Osteocyte (in vitro differentiated cells): ENCODE data around the gene RAB24. TPM values are rescaled to one million over a fixed set of nuclear protein-coding genes. Genes with fewer than 3 reads are reported as not detected.

Experiments used
- DNase-seq: peaks from one replicate; pipeline ENCODE4 v3.0.0; 2021; ENCODE audit warnings: mixed read lengths; ENCODE audit not compliant: unreplicated experiment; ENCODE audit errors: extremely low spot score
- H3K27ac Mint-ChIP-seq: one replicate; pipeline ENCODE4 v1.8.0; 2021; ENCODE audit warnings: mild to moderate bottlenecking, mixed read lengths; ENCODE audit not compliant: unreplicated experiment
- H3K27me3 Mint-ChIP-seq: one replicate; pipeline ENCODE4 v1.8.0; 2021; ENCODE audit warnings: mixed read lengths; ENCODE audit not compliant: unreplicated experiment
- H3K36me3 Mint-ChIP-seq: one replicate; pipeline ENCODE4 v1.8.0; 2021; ENCODE audit warnings: mixed read lengths; ENCODE audit not compliant: unreplicated experiment
- H3K4me1 Mint-ChIP-seq: one replicate; pipeline ENCODE4 v1.8.0; 2021; ENCODE audit warnings: mixed read lengths; ENCODE audit not compliant: unreplicated experiment
- H3K4me3 Mint-ChIP-seq: one replicate; pipeline ENCODE4 v1.8.0; 2021; ENCODE audit warnings: mild to moderate bottlenecking, moderate library complexity, mixed read lengths; ENCODE audit not compliant: unreplicated experiment
- H3K9me3 Mint-ChIP-seq: one replicate; pipeline ENCODE4 v1.8.0; 2021; ENCODE audit warnings: mixed read lengths; ENCODE audit not compliant: unreplicated experiment
- CTCF ChIP-seq: fragments of 200-600 bp; sonication (generic); IDR thresholded peaks from 2 replicates; pipeline ENCODE4 v1.5.0; 2021; ENCODE audit warnings: antibody characterized with exemption, mild to moderate bottlenecking, moderate library complexity
- total RNA-seq: library from RNA; stranded (reverse); gene quantifications from 2 replicates; pipeline ENCODE4 v1.2.1, GENCODE V29; 2021

The RAB24 gene
- total RNA-seq, 1 donor from 2014 or later: 49.5 TPM

- Mint-ChIP-seq H3K9me3 (no peaks in the 10 kb centered on the region), H3K4me3 (no peak overlapping the region), H3K27me3 (no peaks in the 10 kb centered on the region), H3K4me1 (peaks cover 18% of the 10 kb centered on the region), H3K36me3 (peaks cover 28% of the 10 kb centered on the region), H3K27ac (peak overlapping the region; percentile 83)
- no peak for TF ChIP-seq CTCF
- DNase-seq: no peak
Observed at GRCh38 chr5:177328545-177329231, 25.2 kb upstream of the RAB24 start.

- TF ChIP-seq CTCF: peak; percentile 7
- Mint-ChIP-seq H3K4me3 (no peak overlapping the region), H3K9me3 (no peaks in the 10 kb centered on the region), H3K27me3 (no peaks in the 10 kb centered on the region), H3K4me1 (peaks cover 18% of the 10 kb centered on the region), H3K36me3 (peaks cover 20% of the 10 kb centered on the region), H3K27ac (peak overlapping the region; percentile 83)
- no peak for DNase-seq
Observed at GRCh38 chr5:177327539-177328522, 24.3 kb upstream of the RAB24 start.

- H3K4me1 Mint-ChIP-seq: peaks cover 18% of the 10 kb centered on the region
- no peak overlapping the region for H3K4me3 Mint-ChIP-seq
- no peak for DNase-seq
- no peaks in the 10 kb centered on the region for H3K9me3 Mint-ChIP-seq
- H3K36me3 Mint-ChIP-seq: peaks cover 16% of the 10 kb centered on the region
- H3K27me3 Mint-ChIP-seq: no peaks in the 10 kb centered on the region
- H3K27ac Mint-ChIP-seq: no peak overlapping the region
- TF ChIP-seq CTCF: no peak
Observed at GRCh38 chr5:177325868-177326381, 22.4 kb upstream of the RAB24 start.

- Mint-ChIP-seq H3K4me1 (peaks cover 8% of the 10 kb centered on the region), H3K9me3 (no peaks in the 10 kb centered on the region), H3K27ac (no peak overlapping the region), H3K27me3 (no peaks in the 10 kb centered on the region), H3K36me3 (peaks cover 13% of the 10 kb centered on the region), H3K4me3 (no peak overlapping the region)
- TF ChIP-seq CTCF: no peak
- DNase-seq: no peak
Observed at GRCh38 chr5:177320879-177321278, 17.4 kb upstream of the RAB24 start.
